PFSK-1 (cell line): ENCODE measurements around the gene CCR4.

Source experiments
- FOXP2 ChIP-seq: optimal IDR thresholded peaks from 2 replicates; pipeline ENCODE3; 2011; ENCODE audit warnings: borderline replicate concordance, control low read depth, inconsistent platforms; ENCODE audit not compliant: insufficient read depth; ENCODE audit errors: extremely low read length, extremely low read depth
- POLR2AphosphoS5 ChIP-seq: IDR thresholded peaks from 2 replicates; pipeline ENCODE4 v1.6.1; 2012; ENCODE audit warnings: low read depth, mild to moderate bottlenecking, control low read depth, low read length, moderate library complexity
- REST ChIP-seq, 2 experiments: IDR thresholded peaks; 2 replicates each; pipeline versions ENCODE4 v1.6.1 to v1.8.0; 2011 to 2012; ENCODE audit warnings: low read depth in 2 of 2, low read length in 2 of 2, control low read depth in 1 of 2, inconsistent platforms in 1 of 2, mild to moderate bottlenecking in 1 of 2, moderate library complexity in 1 of 2; ENCODE audit not compliant: insufficient read depth in 1 of 2
- SIN3A ChIP-seq: IDR thresholded peaks from 2 replicates; pipeline ENCODE4 v1.6.1; 2012; ENCODE audit warnings: mild to moderate bottlenecking, low read length, moderate library complexity, borderline replicate concordance; ENCODE audit not compliant: insufficient read depth
- TAF1 ChIP-seq: IDR thresholded peaks from 2 replicates; pipeline ENCODE4 v1.6.1; 2012; ENCODE audit warnings: low read length, control low read depth, borderline replicate concordance; ENCODE audit not compliant: insufficient read depth

DNA sequence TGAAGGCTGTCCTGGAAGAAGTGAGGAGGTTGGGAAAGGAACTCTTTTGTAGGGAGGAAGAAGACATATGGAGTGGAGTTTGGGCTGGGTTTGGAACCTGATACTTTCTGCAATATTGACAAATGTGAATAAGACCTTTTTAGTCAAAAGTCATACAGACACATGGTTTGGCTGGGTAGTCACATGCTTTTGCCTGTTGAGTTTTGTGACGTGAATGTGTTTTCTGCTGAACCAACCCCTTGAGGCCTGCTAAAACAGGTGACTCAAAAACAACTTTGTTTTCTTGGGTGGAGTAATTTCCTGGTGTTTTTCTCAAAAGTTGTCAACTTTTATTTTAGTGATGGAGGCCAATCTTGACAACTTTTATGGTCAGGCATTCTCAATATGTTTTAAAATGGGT is 39.4 kb upstream of the CCR4 start:
- TF ChIP-seq POLR2AphosphoS5, result no peak
- no peak for TF ChIP-seq REST (IDR thresholded peaks at IDR 0.05; ENCODE audit: insufficient read depth in 1 of 2, low read depth in 2 of 2, low read length in 2 of 2)
- no peak for TF ChIP-seq TAF1
- TF ChIP-seq SIN3A, result no peak
- no peak for TF ChIP-seq FOXP2
